Hepatocyte (in vitro differentiated cells): ENCODE results near the gene NEUROG1. TPM values are rescaled to one million over a fixed set of nuclear protein-coding genes. Genes with fewer than 3 reads are reported as not detected.

ENCODE experiments used
- DNase-seq: peaks from one replicate; pipeline ENCODE4 v3.0.0-alpha.2; 2016; ENCODE audit warnings: low spot score
- H2AFZ ChIP-seq: fragments of 200-600 bp; sonication (generic); 2 replicates; pipeline ENCODE4 v1.6.0; 2016; ENCODE audit warnings: antibody characterized with exemption, mild to moderate bottlenecking
- H3K27ac ChIP-seq: fragments of 200-600 bp; sonication (generic); 2 replicates; pipeline ENCODE4 v1.5.1; 2016; ENCODE audit warnings: mild to moderate bottlenecking
- H3K27me3 ChIP-seq: fragments of 200-600 bp; sonication (generic); 2 replicates; pipeline ENCODE4 v1.6.1; 2016
- H3K36me3 ChIP-seq: fragments of 200-600 bp; sonication (generic); replicated peaks from 2 replicates; pipeline ENCODE4 v1.5.1; 2016; ENCODE audit warnings: low read depth; ENCODE audit not compliant: insufficient read depth
- H3K4me1 ChIP-seq: fragments of 200-600 bp; sonication (generic); 2 replicates; pipeline ENCODE4 v1.5.1; 2016; ENCODE audit warnings: mild to moderate bottlenecking, moderate library complexity; ENCODE audit not compliant: insufficient read depth
- H3K4me2 ChIP-seq: fragments of 200-600 bp; sonication (generic); 2 replicates; pipeline ENCODE4 v1.6.0; 2016
- H3K4me3 ChIP-seq: fragments of 200-600 bp; sonication (generic); 2 replicates; pipeline ENCODE4 v1.5.1; 2016; ENCODE audit warnings: mild to moderate bottlenecking
- H3K79me2 ChIP-seq: fragments of 200-600 bp; sonication (generic); 2 replicates; pipeline ENCODE4 v1.6.0; 2017; ENCODE audit warnings: mild to moderate bottlenecking
- H3K9me2 ChIP-seq: fragments of 200-600 bp; sonication (generic); replicated peaks from 2 replicates; pipeline ENCODE4 v1.6.0; 2017; ENCODE audit warnings: mild to moderate bottlenecking; ENCODE audit not compliant: insufficient read depth
- H3K9me3 ChIP-seq: fragments of 200-600 bp; sonication (generic); 2 replicates; pipeline ENCODE4 v1.5.1; 2016; ENCODE audit warnings: low read depth, mild to moderate bottlenecking
- H4K20me1 ChIP-seq: fragments of 200-600 bp; sonication (generic); 2 replicates; pipeline ENCODE4 v1.6.0; 2016; ENCODE audit warnings: mild to moderate bottlenecking; ENCODE audit not compliant: insufficient read depth, poor library complexity, severe bottlenecking
- CTCF ChIP-seq: fragments of 200-600 bp; sonication (generic); IDR thresholded peaks from 2 replicates; pipeline ENCODE4 v1.5.1; 2016; ENCODE audit warnings: antibody characterized with exemption, mild to moderate bottlenecking; ENCODE audit not compliant: poor library complexity
- EZH2 ChIP-seq: fragments of 200-600 bp; sonication (generic); IDR thresholded peaks from 2 replicates; pipeline ENCODE4 v1.6.1; 2016; ENCODE audit warnings: antibody characterized with exemption, mild to moderate bottlenecking, borderline replicate concordance
- EZH2phosphoT487 ChIP-seq: fragments of 200-600 bp; sonication (generic); IDR thresholded peaks from one replicate; pipeline ENCODE4 v1.6.1; 2018; ENCODE audit warnings: antibody characterized with exemption, mild to moderate bottlenecking, low read depth, moderate library complexity; ENCODE audit not compliant: unreplicated experiment, severe bottlenecking
- WGBS: methylation state at CpG from one replicate; pipeline ENCODE4 v1.1.6; 2016; ENCODE audit warnings: low lambda C conversion rate; ENCODE audit errors: missing lambda C conversion rate; 5-methylcytosine and 5-hydroxymethylcytosine counted together
- polyA plus RNA-seq: library from polyadenylated mRNA; unstranded; fragments of >200 nt; fragmentation: Nextera tagmentation; extraction: Ambion mirVana; gene quantifications from 2 replicates; pipeline ENCODE4 v1.2.1, GENCODE V29; 2016
- total RNA-seq: library from RNA; depleted of rRNA; stranded (reverse); fragments of >200 nt; gene quantifications from 2 replicates; pipeline ENCODE4 v1.2.3, GENCODE V29; 2014

NEUROG1 gene
- total and polyA plus RNA-seq, 2 experiments from 2014 or later: not detected

- no peaks in the 10 kb centered on the region for H3K36me3 ChIP-seq
- no peaks in the 10 kb centered on the region for H4K20me1 ChIP-seq
- WGBS: 84% methylated on average over 6 of the region's 6 CpGs
- H3K9me2 ChIP-seq: no peaks in the 10 kb centered on the region
- no peaks in the 10 kb centered on the region for H3K79me2 ChIP-seq
- no peak overlapping the region for H3K4me3 ChIP-seq
- peaks cover 35% of the 10 kb centered on the region for H3K27me3 ChIP-seq
- no peak overlapping the region for H2AFZ ChIP-seq
- no peak for TF ChIP-seq CTCF
- TF ChIP-seq EZH2phosphoT487: no peak
- TF ChIP-seq EZH2: no peak
- H3K4me2 ChIP-seq: no peak overlapping the region
- no peaks in the 10 kb centered on the region for H3K9me3 ChIP-seq
- DNase-seq: no peak
- H3K27ac ChIP-seq: no peak overlapping the region
- peaks cover 4% of the 10 kb centered on the region for H3K4me1 ChIP-seq
Measured at GRCh38 chr5:135559354-135559753, 23.6 kb upstream of the NEUROG1 start.

- peaks cover 4% of the 10 kb centered on the region for H3K4me1 ChIP-seq
- H3K4me2 ChIP-seq: no peak overlapping the region
- H3K9me3 ChIP-seq: no peaks in the 10 kb centered on the region
- WGBS: 84% methylated on average over 11 of the region's 11 CpGs
- no peaks in the 10 kb centered on the region for H4K20me1 ChIP-seq
- no peaks in the 10 kb centered on the region for H3K9me2 ChIP-seq
- no peak overlapping the region for H3K27ac ChIP-seq
- H3K27me3 ChIP-seq: peaks cover 35% of the 10 kb centered on the region
- DNase-seq: no peak
- no peak overlapping the region for H3K4me3 ChIP-seq
- H3K79me2 ChIP-seq: no peaks in the 10 kb centered on the region
- TF ChIP-seq CTCF (no peak), EZH2phosphoT487 (no peak), EZH2 (no peak)
- no peaks in the 10 kb centered on the region for H3K36me3 ChIP-seq
- H2AFZ ChIP-seq: no peak overlapping the region
Measured at GRCh38 chr5:135557076-135557838, 21.5 kb upstream of the NEUROG1 start.

GRCh38 chr5:135556620-135557019, 20.9 kb upstream of the NEUROG1 start:
- no peak for DNase-seq
- H3K4me1 ChIP-seq: peaks cover 4% of the 10 kb centered on the region
- H3K9me2 ChIP-seq: no peaks in the 10 kb centered on the region
- no peak overlapping the region for H3K4me3 ChIP-seq
- H2AFZ ChIP-seq: no peak overlapping the region
- WGBS: 81% methylated on average over 7 of the region's 7 CpGs
- H3K4me2 ChIP-seq: no peak overlapping the region
- H3K79me2 ChIP-seq: no peaks in the 10 kb centered on the region
- no peaks in the 10 kb centered on the region for H4K20me1 ChIP-seq
- H3K27ac ChIP-seq: no peak overlapping the region
- H3K36me3 ChIP-seq: no peaks in the 10 kb centered on the region
- no peak for TF ChIP-seq EZH2phosphoT487
- H3K9me3 ChIP-seq: no peaks in the 10 kb centered on the region
- peaks cover 35% of the 10 kb centered on the region for H3K27me3 ChIP-seq

GRCh38 chr5:135555530-135555929, 19.8 kb upstream of the NEUROG1 start:
- H3K4me3 ChIP-seq: no peak overlapping the region

More at GRCh38 chr5:135555530-135555929, 19.8 kb upstream of the NEUROG1 start:
- TF ChIP-seq EZH2phosphoT487: no peak
- no peak for TF ChIP-seq EZH2
- TF ChIP-seq CTCF: no peak
- no peaks in the 10 kb centered on the region for H3K9me2 ChIP-seq
- DNase-seq: no peak
- no peaks in the 10 kb centered on the region for H3K79me2 ChIP-seq
- no peaks in the 10 kb centered on the region for H3K36me3 ChIP-seq
- H3K4me1 ChIP-seq: no peaks in the 10 kb centered on the region
- H4K20me1 ChIP-seq: no peaks in the 10 kb centered on the region
- 90% methylated on average over 2 of the region's 2 CpGs for whole genome bisulfite sequencing
- no peaks in the 10 kb centered on the region for H3K9me3 ChIP-seq
- no peak overlapping the region for H3K4me2 ChIP-seq
- H2AFZ ChIP-seq: no peak overlapping the region
- no peak overlapping the region for H3K27ac ChIP-seq
- peaks cover 39% of the 10 kb centered on the region for H3K27me3 ChIP-seq
